Lower leg skin (tissue), 3 donors: ENCODE results near the gene KRT9.

ENCODE experiments used
- CTCF ChIP-seq, 3 donors: fragments of 450-650 bp; IDR thresholded peaks; one replicate each; pipeline ENCODE4 v1.5.1; 2016; ENCODE audit warnings: antibody characterized with exemption in 3 of 3, mild to moderate bottlenecking in 3 of 3, moderate library complexity in 2 of 3
- POLR2A ChIP-seq, 2 donors: fragments of 450-650 bp; IDR thresholded peaks; one replicate each; pipeline ENCODE4 v1.6.1; 2016 to 2017; ENCODE audit warnings: antibody characterized with exemption in 2 of 2, mild to moderate bottlenecking in 1 of 2, moderate library complexity in 1 of 2

GRCh38 chr17:41561554-41561953 is 10.3 kb downstream of the KRT9 start:
- no peak for TF ChIP-seq POLR2A (IDR thresholded peaks at IDR 0.05)
- no peak for TF ChIP-seq CTCF (IDR thresholded peaks at IDR 0.05)
